PFSK-1 (cell line): Measurements from ENCODE around the gene HDGFL2.

Experiments used
- FOXP2 ChIP-seq: optimal IDR thresholded peaks from 2 replicates; pipeline ENCODE3; 2011; ENCODE audit warnings: borderline replicate concordance, control low read depth, inconsistent platforms; ENCODE audit not compliant: insufficient read depth; ENCODE audit errors: extremely low read length, extremely low read depth
- POLR2AphosphoS5 ChIP-seq: IDR thresholded peaks from 2 replicates; pipeline ENCODE4 v1.6.1; 2012; ENCODE audit warnings: low read depth, mild to moderate bottlenecking, control low read depth, low read length, moderate library complexity
- REST ChIP-seq, 2 experiments: IDR thresholded peaks; 2 replicates each; pipeline versions ENCODE4 v1.6.1 to v1.8.0; 2011 to 2012; ENCODE audit warnings: low read depth in 2 of 2, low read length in 2 of 2, control low read depth in 1 of 2, inconsistent platforms in 1 of 2, mild to moderate bottlenecking in 1 of 2, moderate library complexity in 1 of 2; ENCODE audit not compliant: insufficient read depth in 1 of 2
- SIN3A ChIP-seq: IDR thresholded peaks from 2 replicates; pipeline ENCODE4 v1.6.1; 2012; ENCODE audit warnings: mild to moderate bottlenecking, low read length, moderate library complexity, borderline replicate concordance; ENCODE audit not compliant: insufficient read depth
- TAF1 ChIP-seq: IDR thresholded peaks from 2 replicates; pipeline ENCODE4 v1.6.1; 2012; ENCODE audit warnings: low read length, control low read depth, borderline replicate concordance; ENCODE audit not compliant: insufficient read depth

HDGFL2 gene

GRCh38 chr19:4449022-4449638 is 23.0 kb upstream of the HDGFL2 start:
- TF ChIP-seq FOXP2 (no peak), TAF1 (no peak), POLR2AphosphoS5 (no peak), SIN3A (no peak)

DNA sequence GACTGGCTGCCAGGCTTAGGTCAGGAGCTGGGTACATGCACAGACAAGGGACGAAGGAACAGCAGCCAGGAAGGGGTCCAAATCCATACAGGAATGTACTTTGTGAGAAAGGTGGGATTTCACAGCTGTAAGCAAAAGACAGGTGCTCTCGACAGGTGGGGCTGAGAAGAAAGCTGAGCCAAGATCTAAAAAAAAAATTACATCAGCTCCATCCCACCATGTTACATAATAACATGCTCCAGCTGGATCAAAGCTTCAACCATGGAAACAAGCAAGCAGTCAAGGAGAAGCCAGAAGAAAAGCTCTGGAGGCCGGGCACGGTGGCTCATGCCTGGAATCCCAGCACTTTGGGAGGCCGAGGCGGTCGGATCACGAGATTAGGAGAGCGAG is 22.5 kb upstream of the HDGFL2 start:
- TF ChIP-seq REST (IDR thresholded peaks at IDR 0.05; ENCODE audit: insufficient read depth in 1 of 2, low read depth in 2 of 2, low read length in 2 of 2) (no peak), SIN3A (no peak), FOXP2 (no peak), TAF1 (no peak), POLR2AphosphoS5 (no peak)

GRCh38 chr19:4452230-4452990 is 19.7 kb upstream of the HDGFL2 start:
- TF ChIP-seq SIN3A: no peak
- no peak for TF ChIP-seq TAF1
- no peak for TF ChIP-seq FOXP2
- TF ChIP-seq POLR2AphosphoS5: no peak
- TF ChIP-seq REST (IDR thresholded peaks at IDR 0.05; ENCODE audit: insufficient read depth in 1 of 2, low read depth in 2 of 2, low read length in 2 of 2): no peak

DNA sequence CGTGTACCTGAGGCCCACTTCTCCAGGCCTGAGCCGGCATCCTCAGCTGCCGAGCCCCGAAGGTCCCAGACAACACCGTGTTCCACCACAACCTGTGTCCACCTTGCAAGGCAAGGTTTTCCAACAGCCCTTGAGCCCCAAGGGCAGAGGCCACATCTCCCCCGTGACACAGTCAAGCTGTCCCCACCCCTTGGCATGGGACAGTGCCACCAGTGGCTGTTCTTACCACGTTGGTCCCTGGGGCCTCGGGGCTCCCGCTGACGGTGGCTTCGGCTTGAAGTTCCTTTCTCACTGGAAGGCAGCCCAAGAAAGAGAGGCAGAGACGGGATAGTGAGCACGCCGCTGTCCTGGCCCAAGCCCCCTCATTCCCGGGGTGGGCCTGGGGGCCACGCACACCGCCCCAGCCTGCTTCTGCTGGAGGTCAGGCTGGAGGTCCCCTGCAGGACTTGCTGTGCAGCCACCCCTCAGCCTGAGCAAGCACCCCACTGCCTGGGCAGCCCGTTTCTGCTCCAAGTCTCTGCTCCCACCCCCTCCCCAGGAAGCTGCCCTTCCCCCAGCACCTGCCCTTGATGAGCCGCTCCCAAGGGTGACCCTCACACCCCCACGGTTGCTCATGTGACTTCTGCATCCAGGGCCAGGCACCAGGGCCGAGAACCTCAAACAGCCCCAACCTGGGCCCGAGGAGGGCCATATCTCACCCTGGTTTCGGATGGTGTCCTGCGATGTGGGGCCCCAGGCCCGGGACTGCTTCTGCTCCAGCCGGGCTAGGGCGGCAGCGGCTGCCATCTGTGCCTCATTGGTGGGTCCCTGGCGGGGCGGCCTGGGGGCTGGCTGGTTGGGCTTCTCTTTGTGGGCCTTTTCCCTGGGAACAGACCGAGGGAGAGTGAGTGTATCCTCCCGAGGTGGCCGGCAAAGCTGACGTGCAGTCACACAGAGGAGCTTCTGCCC is 18.6 kb upstream of the HDGFL2 start:
- TF ChIP-seq POLR2AphosphoS5: no peak
- no peak for TF ChIP-seq REST (IDR thresholded peaks at IDR 0.05; ENCODE audit: insufficient read depth in 1 of 2, low read depth in 2 of 2, low read length in 2 of 2)
- TF ChIP-seq TAF1: no peak
- TF ChIP-seq FOXP2: no peak
- TF ChIP-seq SIN3A: no peak
